SU-DHL-6 (cell line): ENCODE measurements around the gene SLC10A3.
A peak's percentile ranks its signal among the peaks of the same experiment; 100 is the strongest.

Source experiments
- H2AFZ ChIP-seq: fragments of 200-600 bp; sonication (generic); 2 replicates; pipeline ENCODE4 v1.6.1; 2014; ENCODE audit warnings: low read depth, mild to moderate bottlenecking, moderate library complexity, mixed read lengths, antibody characterized with exemption, low read length; ENCODE audit not compliant: severe bottlenecking
- H3F3A ChIP-seq: fragments of 200-600 bp; shearing (Covaris generic); 2 replicates; pipeline ENCODE4 v1.6.0; 2016; ENCODE audit warnings: antibody characterized with exemption, mild to moderate bottlenecking; ENCODE audit not compliant: insufficient read depth
- H3K27ac ChIP-seq: fragments of 200-600 bp; sonication (generic); 2 replicates; pipeline ENCODE4 v1.5.1; 2016; ENCODE audit warnings: low read depth, mild to moderate bottlenecking, low read length, moderate library complexity, mixed read lengths
- H3K27me3 ChIP-seq: fragments of 200-600 bp; sonication (generic), shearing (Covaris generic); 2 replicates; pipeline ENCODE4 v1.6.0; 2014; ENCODE audit warnings: mild to moderate bottlenecking, low read length
- H3K36me3 ChIP-seq: fragments of 200-600 bp; sonication (generic); 2 replicates; pipeline ENCODE4 v1.6.1; 2014; ENCODE audit warnings: mild to moderate bottlenecking, low read length, mixed read lengths
- H3K4me2 ChIP-seq: fragments of 300-600, 200-600 bp; shearing (Covaris generic), sonication (generic); 2 replicates; pipeline ENCODE4 v1.6.0; 2014; ENCODE audit warnings: low read length, low read depth, mild to moderate bottlenecking; ENCODE audit not compliant: poor library complexity, severe bottlenecking
- H3K4me3 ChIP-seq: fragments of 200-600 bp; sonication (generic); 2 replicates; pipeline ENCODE4 v1.5.1; 2014; ENCODE audit warnings: antibody characterized with exemption, low read length, mild to moderate bottlenecking, mixed read lengths; ENCODE audit not compliant: insufficient read depth, poor library complexity, severe bottlenecking
- H3K79me2 ChIP-seq: fragments of 200-600 bp; sonication (generic); 2 replicates; pipeline ENCODE4 v1.6.1; 2014; ENCODE audit warnings: mild to moderate bottlenecking, low read length, moderate library complexity; ENCODE audit not compliant: insufficient read depth
- H3K9ac ChIP-seq: fragments of 200-600 bp; sonication (generic); 2 replicates; pipeline ENCODE4 v1.7.0; 2014; ENCODE audit warnings: mild to moderate bottlenecking, low read length
- H3K9me2 ChIP-seq: fragments of 200-600 bp; sonication (generic); replicated peaks from 2 replicates; pipeline ENCODE4 v1.6.1; 2014; ENCODE audit warnings: low read length; ENCODE audit not compliant: insufficient read depth
- H3K9me3 ChIP-seq: fragments of 200-600 bp; sonication (generic); 2 replicates; pipeline ENCODE4 v1.6.1; 2014; ENCODE audit warnings: low read length, mixed read lengths; ENCODE audit not compliant: insufficient read depth
- H4K20me1 ChIP-seq: fragments of 200-600 bp; sonication (generic); 2 replicates; pipeline ENCODE4 v1.6.1; 2014; ENCODE audit warnings: low read depth, mild to moderate bottlenecking, antibody characterized with exemption, low read length, moderate library complexity, mixed read lengths
- CTCF ChIP-seq: fragments of 200-600 bp; sonication (generic); IDR thresholded peaks from one replicate; pipeline ENCODE4 v1.5.1; 2017; ENCODE audit warnings: antibody characterized with exemption, mild to moderate bottlenecking, low read length, moderate library complexity; ENCODE audit not compliant: insufficient read depth, poor library complexity, severe bottlenecking
- EZH2phosphoT487 ChIP-seq: fragments of 200-600 bp; sonication (generic), shearing (Covaris generic); conservative IDR thresholded peaks from 2 replicates; pipeline ENCODE4 v1.6.1; 2018; ENCODE audit warnings: mild to moderate bottlenecking, antibody characterized with exemption, low read length, moderate library complexity, mixed read lengths

SLC10A3 gene

GRCh38 chrX:154458116-154458953, 32.1 kb downstream of the SLC10A3 start, which contains the start of gene PLXNA3:
PLXNA3 (plus strand) TSS chrX:154458281; CDS start chrX:154460184, 1,903 bp downstream.
- no peaks in the 10 kb centered on the region for H3K9me2 ChIP-seq
- 0 out of 2 replicates have a peak, but pooled peaks cover 2% of the 10 kb centered on the region for H3F3A ChIP-seq
- H3K4me2 ChIP-seq: peak within 1 kb of the TSS; percentile 84
- peaks cover 10% of the 10 kb centered on the region for H3K79me2 ChIP-seq
- peak within 1 kb of the TSS; percentile 75 for H3K4me3 ChIP-seq
- no peaks in the 10 kb centered on the region for H3K9me3 ChIP-seq
- peak within 1 kb of the TSS; percentile 59 for H2AFZ ChIP-seq
- peak within 1 kb of the TSS; percentile 80 for H3K9ac ChIP-seq
- TF ChIP-seq CTCF: no peak
- TF ChIP-seq EZH2phosphoT487: no peak
- H3K36me3 ChIP-seq: no peaks in the 10 kb centered on the region
- peak within 1 kb of the TSS; percentile 37; the same call in 1 of the 2 replicates for H3K27ac ChIP-seq
- H3K27me3 ChIP-seq: no peaks in the 10 kb centered on the region
- H4K20me1 ChIP-seq: no peaks in the 10 kb centered on the region

GRCh38 chrX:154457491-154458115, 32.8 kb downstream of the SLC10A3 start:
- 0 out of 2 replicates have a peak, but pooled peaks cover 2% of the 10 kb centered on the region for H3F3A ChIP-seq
- TF ChIP-seq CTCF: no peak
- TF ChIP-seq EZH2phosphoT487: no peak
- peak overlapping the region; percentile 75 for H3K4me3 ChIP-seq
- H3K9me3 ChIP-seq: no peaks in the 10 kb centered on the region
- H3K27me3 ChIP-seq: no peaks in the 10 kb centered on the region
- peak overlapping the region; percentile 84 for H3K4me2 ChIP-seq
- H4K20me1 ChIP-seq: no peaks in the 10 kb centered on the region
- H3K9ac ChIP-seq: peak overlapping the region; percentile 80
- peak overlapping the region; percentile 37; the same call in 1 of the 2 replicates for H3K27ac ChIP-seq
- H2AFZ ChIP-seq: peak overlapping the region; percentile 59
- no peaks in the 10 kb centered on the region for H3K36me3 ChIP-seq
- H3K9me2 ChIP-seq: no peaks in the 10 kb centered on the region
- H3K79me2 ChIP-seq: peaks cover 10% of the 10 kb centered on the region

- H3K9me2 ChIP-seq: no peaks in the 10 kb centered on the region
- no peaks in the 10 kb centered on the region for H3K79me2 ChIP-seq
- H2AFZ ChIP-seq: no peak overlapping the region
- H3K4me2 ChIP-seq: no peak overlapping the region
- H3K27ac ChIP-seq: no peak overlapping the region
- H3K36me3 ChIP-seq: no peaks in the 10 kb centered on the region
- no peak overlapping the region for H3K9ac ChIP-seq
- no peaks in the 10 kb centered on the region for H3K27me3 ChIP-seq
- H3F3A ChIP-seq: 0 out of 2 replicates have a peak, but pooled peaks cover 2% of the 10 kb centered on the region
- TF ChIP-seq EZH2phosphoT487: no peak
- TF ChIP-seq CTCF: no peak
- H4K20me1 ChIP-seq: no peaks in the 10 kb centered on the region
- H3K9me3 ChIP-seq: no peaks in the 10 kb centered on the region
- H3K4me3 ChIP-seq: no peak overlapping the region
Measured at GRCh38 chrX:154452823-154453222, 37.6 kb downstream of the SLC10A3 start.
